MM.1S (cell line): ENCODE measurements around the gene ZDBF2.
"Not testable (repeated sequence)": the region's sequence is repeated elsewhere in the genome, so short reads cannot be mapped to it uniquely, and the experiment has no call there.

Experiments
- DNase-seq: peaks from one replicate; pipeline ENCODE4 v3.0.0-alpha.2; 2015
- H2AFZ ChIP-seq: fragments of 300-600 bp; sonication (generic); 2 replicates; pipeline ENCODE4 v1.6.0; 2016; ENCODE audit warnings: antibody characterized with exemption, low read length
- H3F3A ChIP-seq: fragments of 300-600 bp; sonication (generic); 2 replicates; pipeline ENCODE4 v1.6.1; 2016; ENCODE audit warnings: mild to moderate bottlenecking, antibody characterized with exemption, low read length, moderate library complexity, mixed read lengths; ENCODE audit not compliant: insufficient read depth
- H3K27ac ChIP-seq: fragments of 300-600 bp; sonication (generic); 2 replicates; pipeline ENCODE4 v1.5.1; 2016; ENCODE audit warnings: mild to moderate bottlenecking, low read length
- H3K27me3 ChIP-seq: fragments of 300-600 bp; sonication (generic); replicated peaks from 2 replicates; pipeline ENCODE4 v1.6.0; 2016; ENCODE audit warnings: low read length; ENCODE audit not compliant: insufficient read depth
- H3K36me3 ChIP-seq: fragments of 300-600 bp; sonication (generic); replicated peaks from 2 replicates; pipeline ENCODE4 v1.6.1; 2016; ENCODE audit warnings: mild to moderate bottlenecking, low read length, mixed read lengths; ENCODE audit not compliant: insufficient read depth
- H3K4me1 ChIP-seq: fragments of 300-600 bp; sonication (generic); 2 replicates; pipeline ENCODE4 v1.6.1; 2016; ENCODE audit warnings: low read length, mixed read lengths
- H3K4me2 ChIP-seq: fragments of 300-600 bp; sonication (generic); 2 replicates; pipeline ENCODE4 v1.6.0; 2016; ENCODE audit warnings: low read depth, low read length
- H3K4me3 ChIP-seq: fragments of 300-600 bp; sonication (generic); 2 replicates; pipeline ENCODE4 v1.5.1; 2016; ENCODE audit warnings: low read length, mixed read lengths
- H3K79me2 ChIP-seq: fragments of 300-600 bp; sonication (generic); 2 replicates; pipeline ENCODE4 v1.6.1; 2016; ENCODE audit warnings: mixed run types, low read length, mixed read lengths
- H3K9ac ChIP-seq: fragments of 300-600 bp; sonication (generic); 2 replicates; pipeline ENCODE4 v1.6.1; 2016; ENCODE audit warnings: low read length, mixed read lengths
- H3K9me2 ChIP-seq: fragments of 300-600 bp; sonication (generic); replicated peaks from 2 replicates; pipeline ENCODE4 v1.6.1; 2016; ENCODE audit warnings: mild to moderate bottlenecking, low read length, mixed read lengths; ENCODE audit not compliant: insufficient read depth
- H3K9me3 ChIP-seq: fragments of 300-600 bp; sonication (generic); replicated peaks from 2 replicates; pipeline ENCODE4 v1.6.1; 2016; ENCODE audit warnings: mild to moderate bottlenecking, low read length, mixed read lengths; ENCODE audit not compliant: insufficient read depth
- H4K20me1 ChIP-seq: fragments of 300-600 bp; sonication (generic); 2 replicates; pipeline ENCODE4 v1.6.1; 2016; ENCODE audit warnings: mild to moderate bottlenecking, low read length, moderate library complexity, mixed read lengths; ENCODE audit not compliant: insufficient read depth
- CTCF ChIP-seq: fragments of 300-600 bp; sonication (generic); IDR thresholded peaks from 2 replicates; pipeline ENCODE4 v1.5.1; 2016; ENCODE audit warnings: antibody characterized with exemption, low read length, mixed read lengths
- EZH2 ChIP-seq: fragments of 300-600 bp; sonication (generic); optimal IDR thresholded peaks from 2 replicates; pipeline ENCODE3; 2017; ENCODE audit warnings: low read depth, mild to moderate bottlenecking, antibody characterized with exemption, low read length, mixed read lengths
- EZH2phosphoT487 ChIP-seq: fragments of 300-600 bp; sonication (generic); IDR thresholded peaks from 2 replicates; pipeline ENCODE4 v1.6.1; 2018; ENCODE audit warnings: antibody characterized with exemption, low read length

ZDBF2 gene

GRCh38 chr2:206257350-206257749 lies 17.1 kb upstream of the ZDBF2 start:
- Histone ChIP-seq H4K20me1 (no peaks in the 10 kb centered on the region), H3K27me3 (no peaks in the 10 kb centered on the region), H3K4me1 (no peaks in the 10 kb centered on the region), H3K9me3 (no peaks in the 10 kb centered on the region), H3K79me2 (no peaks in the 10 kb centered on the region), H3K9ac (no peak overlapping the region), H3K36me3 (no peaks in the 10 kb centered on the region), H3K4me3 (no peak overlapping the region), H3K9me2 (no peaks in the 10 kb centered on the region), H3K27ac (no peak overlapping the region), H3F3A (no peaks in the 10 kb centered on the region), H3K4me2 (no peak overlapping the region), H2AFZ (no peak overlapping the region)
- DNase-seq: no peak
- TF ChIP-seq EZH2phosphoT487 (no peak), EZH2 (no peak), CTCF (no peak)

GRCh38 chr2:206257861-206258260 lies 16.6 kb upstream of the ZDBF2 start:
- Histone ChIP-seq H3K27me3 (no peaks in the 10 kb centered on the region), H3K4me2 (no peak overlapping the region), H3K4me1 (no peaks in the 10 kb centered on the region), H3K9me3 (no peaks in the 10 kb centered on the region), H3F3A (no peaks in the 10 kb centered on the region), H2AFZ (no peak overlapping the region), H3K4me3 (no peak overlapping the region), H4K20me1 (no peaks in the 10 kb centered on the region), H3K79me2 (no peaks in the 10 kb centered on the region), H3K36me3 (no peaks in the 10 kb centered on the region), H3K9ac (no peak overlapping the region), H3K27ac (no peak overlapping the region), H3K9me2 (no peaks in the 10 kb centered on the region)
- TF ChIP-seq EZH2phosphoT487 (no peak), EZH2 (no peak), CTCF (no peak)
- no peak for DNase-seq

GRCh38 chr2:206258615-206259014 lies 15.8 kb upstream of the ZDBF2 start:
- not testable (repeated sequence) for H3K9ac ChIP-seq

GRCh38 chr2:206259376-206260187 lies 14.9 kb upstream of the ZDBF2 start:
- H3F3A ChIP-seq: no peaks in the 10 kb centered on the region
- no peaks in the 10 kb centered on the region for H3K4me1 ChIP-seq
- no peaks in the 10 kb centered on the region for H3K9me2 ChIP-seq
- H4K20me1 ChIP-seq: no peaks in the 10 kb centered on the region
- no peak for TF ChIP-seq CTCF
- TF ChIP-seq EZH2phosphoT487: no peak
- no peak for TF ChIP-seq EZH2
- H3K36me3 ChIP-seq: no peaks in the 10 kb centered on the region
- H3K9me3 ChIP-seq: no peaks in the 10 kb centered on the region
- H2AFZ ChIP-seq: peak overlapping the region; percentile 82
- no peak overlapping the region for H3K27ac ChIP-seq
- H3K4me2 ChIP-seq: peak overlapping the region; percentile 79
- no peaks in the 10 kb centered on the region for H3K27me3 ChIP-seq
- no peaks in the 10 kb centered on the region for H3K79me2 ChIP-seq
- DNase-seq: peak; percentile 23
- H3K4me3 ChIP-seq: peak overlapping the region; percentile 55
- peak overlapping the region; percentile 36; the same call in 1 of the 2 replicates for H3K9ac ChIP-seq

More at GRCh38 chr2:206258615-206259014, 15.8 kb upstream of the ZDBF2 start:
- H3K79me2 ChIP-seq, H3K4me3 ChIP-seq, H3K27ac ChIP-seq, H3K27me3 ChIP-seq, H3K4me2 ChIP-seq, H3K9me3 ChIP-seq, H3K9me2 ChIP-seq, DNase-seq, H4K20me1 ChIP-seq, H3K36me3 ChIP-seq, H3K4me1 ChIP-seq, H2AFZ ChIP-seq, H3F3A ChIP-seq: not testable (repeated sequence)
